Muscle layer of duodenum (tissue), 2 donors: ENCODE data around the gene KCNN1.

Experiments used
- H3K27ac ChIP-seq: one replicate; pipeline ENCODE4 v1.7.0; 2013; ENCODE audit warnings: mild to moderate bottlenecking, low read length
- H3K27me3 ChIP-seq: one replicate; pipeline ENCODE4 v1.7.0; 2013; ENCODE audit warnings: low read depth, mild to moderate bottlenecking, control low read depth, low read length
- H3K36me3 ChIP-seq, 2 donors: one replicate each; pipeline ENCODE4 v1.7.0; 2013; ENCODE audit warnings: low read length in 2 of 2, control low read depth in 1 of 2, mild to moderate bottlenecking in 1 of 2; ENCODE audit not compliant: insufficient read depth in 2 of 2, control insufficient read depth in 1 of 2
- H3K4me1 ChIP-seq, 2 donors: one replicate each; pipeline ENCODE4 v1.7.0; 2013; ENCODE audit warnings: low read length in 2 of 2, mild to moderate bottlenecking in 2 of 2, control low read depth in 1 of 2, moderate library complexity in 1 of 2; ENCODE audit not compliant: insufficient read depth in 2 of 2, control insufficient read depth in 1 of 2
- H3K4me3 ChIP-seq, 2 donors: one replicate each; pipeline ENCODE4 v1.7.0; 2013; ENCODE audit warnings: low read length in 2 of 2, low read depth in 1 of 2, mild to moderate bottlenecking in 1 of 2
- H3K9me3 ChIP-seq, 2 donors: one replicate each; pipeline ENCODE4 v1.7.0; 2013; ENCODE audit warnings: low read length in 2 of 2, control low read depth in 1 of 2, mild to moderate bottlenecking in 1 of 2; ENCODE audit not compliant: control insufficient read depth in 1 of 2
- donor health status: healthy.

KCNN1 gene

DNA sequence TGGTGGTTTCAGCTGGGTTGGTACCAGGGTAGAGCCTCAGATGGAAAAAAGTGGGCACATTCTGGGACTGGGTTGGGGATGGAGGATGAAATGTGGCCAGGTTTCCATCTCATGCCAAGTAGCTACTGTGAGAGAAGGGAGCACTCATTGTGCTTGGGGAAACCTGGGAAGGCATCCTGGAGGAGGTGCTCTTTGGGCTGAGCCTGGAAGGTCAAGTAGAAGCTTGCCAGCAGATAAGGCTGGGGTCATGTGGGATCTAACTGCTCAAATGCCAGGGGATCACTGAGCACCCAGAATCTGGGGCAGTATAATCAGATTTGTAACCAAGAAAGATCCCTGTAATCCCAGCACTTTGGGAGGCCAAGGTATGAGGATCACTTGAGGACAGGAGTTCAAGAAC lies 9.0 kb upstream of the KCNN1 start:
- H3K27me3 ChIP-seq = peaks cover 12% of the 10 kb centered on the region
- H3K4me1 ChIP-seq = no peaks in the 10 kb centered on the region
- no peaks in the 10 kb centered on the region for H3K36me3 ChIP-seq
- H3K9me3 ChIP-seq = no peaks in the 10 kb centered on the region
- H3K4me3 ChIP-seq = no peak overlapping the region
- H3K27ac ChIP-seq = no peak overlapping the region

GRCh38 chr19:17963936-17964691 lies 2.8 kb upstream of the KCNN1 start:
- Histone ChIP-seq H3K4me3 (no peak overlapping the region), H3K27me3 (peaks cover 19% of the 10 kb centered on the region), H3K9me3 (no peaks in the 10 kb centered on the region), H3K27ac (no peak overlapping the region), H3K4me1 (peaks cover 0 to 6% of the 10 kb centered on the region in 2 donors), H3K36me3 (no peaks in the 10 kb centered on the region)

GRCh38 chr19:17965370-17966128 lies 1.4 kb upstream of the KCNN1 start:
- Histone ChIP-seq H3K36me3 (no peaks in the 10 kb centered on the region), H3K27me3 (peaks cover 19% of the 10 kb centered on the region), H3K4me3 (no peak overlapping the region)

GRCh38 chr19:17966129-17966483 lies 801 bp upstream of the KCNN1 start:
- Histone ChIP-seq H3K4me1 (peaks cover 0 to 6% of the 10 kb centered on the region in 2 donors), H3K36me3 (no peaks in the 10 kb centered on the region), H3K27me3 (peaks cover 19% of the 10 kb centered on the region), H3K4me3 (no peak overlapping the region), H3K27ac (no peak overlapping the region), H3K9me3 (no peaks in the 10 kb centered on the region)

More at GRCh38 chr19:17965370-17966128, 1.4 kb upstream of the KCNN1 start:
- no peaks in the 10 kb centered on the region for H3K9me3 ChIP-seq
- H3K27ac ChIP-seq = no peak overlapping the region
- peaks cover 0 to 6% of the 10 kb centered on the region in 2 donors for H3K4me1 ChIP-seq

DNA sequence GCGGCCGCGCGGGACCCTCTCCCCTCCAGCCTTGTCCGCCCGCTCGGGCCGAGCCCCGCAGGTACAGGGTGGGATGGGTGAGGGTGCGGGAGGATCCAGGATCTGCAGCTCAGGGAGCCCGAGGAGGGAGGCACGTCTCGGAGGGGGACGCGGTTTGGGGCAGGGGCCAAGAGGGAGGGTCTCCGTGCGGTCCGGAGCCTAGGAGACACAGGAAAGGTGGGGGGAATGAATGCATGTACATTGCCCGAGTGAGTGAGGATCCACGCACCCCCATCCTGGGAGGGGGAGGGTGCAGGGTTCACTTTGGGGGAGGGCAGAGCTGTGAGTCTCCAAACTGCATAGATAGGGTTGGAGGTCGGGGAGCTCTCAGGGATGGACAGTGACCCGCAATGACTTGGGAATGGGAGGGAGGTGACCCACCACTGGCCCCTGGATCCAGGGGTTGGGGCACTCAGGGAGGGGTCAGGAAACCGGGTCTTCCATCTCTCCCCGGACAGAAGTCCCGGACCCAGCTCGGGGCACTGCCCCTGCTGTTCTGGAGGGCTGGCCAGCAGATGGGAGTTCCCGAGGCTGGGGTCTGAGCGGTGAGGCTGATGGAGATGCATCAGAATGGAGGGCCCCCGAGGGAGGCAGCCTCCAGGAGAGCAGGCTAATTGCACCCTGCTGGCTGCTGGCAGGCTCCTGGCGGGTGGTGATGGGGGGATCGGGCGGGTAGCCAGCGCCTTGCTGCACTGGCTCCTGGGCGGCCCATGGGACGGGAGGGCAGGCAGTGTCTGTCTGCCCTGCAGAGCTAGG lies 547 bp downstream of the KCNN1 start:
- H3K4me3 ChIP-seq = no peak overlapping the region
- H3K27ac ChIP-seq = no peak overlapping the region
- H3K4me1 ChIP-seq = peaks cover 0 to 6% of the 10 kb centered on the region in 2 donors
- H3K27me3 ChIP-seq = peaks cover 23% of the 10 kb centered on the region
- no peaks in the 10 kb centered on the region for H3K36me3 ChIP-seq
- no peaks in the 10 kb centered on the region for H3K9me3 ChIP-seq

DNA sequence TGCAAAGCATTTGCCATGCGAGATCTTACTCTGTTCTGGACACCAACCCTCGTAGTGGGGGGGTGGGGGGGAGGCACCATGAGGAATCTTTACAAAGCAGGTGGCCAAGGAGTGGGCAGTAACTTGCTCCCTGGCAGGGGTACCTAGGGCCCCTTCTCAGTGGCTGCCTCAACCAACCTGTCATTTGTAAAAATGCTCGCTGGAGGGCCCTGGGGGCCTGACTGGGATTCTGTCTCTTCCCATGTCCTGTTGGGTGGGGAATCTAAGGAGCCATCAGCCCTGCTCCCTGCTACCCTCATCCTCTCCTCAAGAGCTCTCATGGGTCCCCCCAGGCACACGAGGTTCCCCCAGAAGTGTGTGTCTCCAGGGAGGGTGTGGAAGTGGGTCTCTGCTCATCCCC lies 1.5 kb downstream of the KCNN1 start:
- H3K4me1 ChIP-seq = peaks cover 0 to 6% of the 10 kb centered on the region in 2 donors

DNA sequence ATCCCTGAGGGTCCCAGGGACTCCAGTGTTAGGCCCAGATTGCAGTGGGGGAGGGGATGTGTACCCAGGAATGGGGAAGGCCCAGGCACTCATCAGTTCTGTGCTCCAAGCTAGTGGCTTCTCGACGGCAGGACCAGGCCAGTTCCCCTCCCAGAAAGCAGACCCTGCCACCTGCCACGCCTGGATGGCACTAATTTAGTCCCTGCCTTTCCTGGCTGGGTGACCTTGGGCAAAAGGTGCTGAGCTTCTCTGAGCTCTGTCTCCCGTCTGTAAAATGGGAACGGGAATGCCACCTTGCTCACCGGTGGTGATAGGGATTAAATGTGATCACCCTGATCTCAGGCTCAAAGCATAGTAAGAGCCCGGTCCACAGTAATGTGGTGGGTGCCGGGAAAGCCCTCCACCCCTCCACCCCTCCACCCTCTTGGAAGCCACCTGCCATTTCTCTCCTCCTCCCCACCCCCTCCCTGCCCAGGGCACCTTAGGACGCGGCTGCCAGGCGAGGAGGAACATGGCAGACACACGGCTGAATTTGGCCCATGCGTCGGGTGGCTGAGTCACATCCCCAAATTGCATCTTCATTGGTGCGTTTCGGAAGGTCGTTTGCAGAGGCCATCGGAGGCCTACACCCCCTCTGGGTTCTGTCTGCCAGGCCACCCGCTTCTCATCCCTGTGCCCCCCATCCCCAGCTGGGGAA lies 2.3 kb downstream of the KCNN1 start:
- Histone ChIP-seq H3K4me1 (peaks cover 0 to 6% of the 10 kb centered on the region in 2 donors), H3K27me3 (peaks cover 20% of the 10 kb centered on the region), H3K27ac (no peak overlapping the region), H3K9me3 (no peaks in the 10 kb centered on the region), H3K4me3 (no peak overlapping the region), H3K36me3 (no peaks in the 10 kb centered on the region)

More for the DNA sequence above, 1.5 kb downstream of the KCNN1 start:
- Histone ChIP-seq H3K27ac (no peak overlapping the region), H3K9me3 (no peaks in the 10 kb centered on the region), H3K27me3 (peaks cover 23% of the 10 kb centered on the region), H3K4me3 (no peak overlapping the region), H3K36me3 (no peaks in the 10 kb centered on the region)

GRCh38 chr19:17972230-17972629 lies 5.3 kb downstream of the KCNN1 start:
- H3K9me3 ChIP-seq = no peaks in the 10 kb centered on the region
- peaks cover 6% of the 10 kb centered on the region for H3K27me3 ChIP-seq
- no peaks in the 10 kb centered on the region for H3K36me3 ChIP-seq
- peaks cover 0 to 5% of the 10 kb centered on the region in 2 donors for H3K4me1 ChIP-seq
- no peak overlapping the region for H3K4me3 ChIP-seq
- no peak overlapping the region for H3K27ac ChIP-seq

DNA sequence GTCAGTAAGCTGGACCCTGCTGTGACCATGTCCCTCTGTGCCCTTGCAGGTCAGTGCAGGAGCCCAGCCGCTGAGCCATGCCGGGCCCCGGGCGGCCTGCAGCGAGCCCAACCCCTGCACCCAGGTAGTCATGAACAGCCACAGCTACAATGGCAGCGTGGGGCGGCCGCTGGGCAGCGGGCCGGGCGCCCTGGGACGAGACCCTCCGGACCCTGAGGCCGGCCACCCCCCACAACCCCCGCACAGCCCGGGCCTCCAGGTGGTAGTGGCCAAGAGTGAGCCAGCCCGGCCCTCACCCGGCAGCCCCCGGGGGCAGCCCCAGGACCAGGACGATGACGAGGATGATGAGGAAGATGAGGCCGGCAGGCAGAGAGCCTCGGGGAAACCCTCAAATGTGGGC lies 6.9 kb downstream of the KCNN1 start:
- H3K36me3 ChIP-seq = no peaks in the 10 kb centered on the region
- no peaks in the 10 kb centered on the region for H3K4me1 ChIP-seq
- peaks cover 3% of the 10 kb centered on the region for H3K27me3 ChIP-seq
- H3K9me3 ChIP-seq = no peaks in the 10 kb centered on the region
- no peak overlapping the region for H3K27ac ChIP-seq
- no peak overlapping the region for H3K4me3 ChIP-seq

DNA sequence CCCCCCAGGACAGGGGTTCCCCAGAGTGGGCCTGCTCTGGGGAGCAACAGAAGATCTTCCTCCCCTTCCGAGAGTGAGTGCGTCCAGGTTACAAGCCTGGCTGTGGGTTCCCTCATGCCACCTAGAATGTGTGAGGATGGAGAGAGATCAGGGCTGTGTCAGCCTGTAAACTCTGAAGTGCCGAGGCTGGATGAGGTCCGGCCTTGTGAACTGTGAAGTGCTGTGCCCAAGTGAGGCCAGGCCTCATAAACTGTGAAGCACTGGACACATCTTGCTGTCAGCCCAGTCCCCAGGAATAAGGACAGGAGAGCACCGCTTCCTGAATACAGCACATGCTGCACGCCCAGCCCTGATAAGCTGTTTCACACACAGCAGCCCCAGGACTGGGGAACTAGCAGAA lies 7.6 kb downstream of the KCNN1 start:
- Histone ChIP-seq H3K4me3 (no peak overlapping the region), H3K27me3 (peaks cover 3% of the 10 kb centered on the region), H3K27ac (no peak overlapping the region), H3K36me3 (no peaks in the 10 kb centered on the region), H3K4me1 (no peaks in the 10 kb centered on the region), H3K9me3 (no peaks in the 10 kb centered on the region)

DNA sequence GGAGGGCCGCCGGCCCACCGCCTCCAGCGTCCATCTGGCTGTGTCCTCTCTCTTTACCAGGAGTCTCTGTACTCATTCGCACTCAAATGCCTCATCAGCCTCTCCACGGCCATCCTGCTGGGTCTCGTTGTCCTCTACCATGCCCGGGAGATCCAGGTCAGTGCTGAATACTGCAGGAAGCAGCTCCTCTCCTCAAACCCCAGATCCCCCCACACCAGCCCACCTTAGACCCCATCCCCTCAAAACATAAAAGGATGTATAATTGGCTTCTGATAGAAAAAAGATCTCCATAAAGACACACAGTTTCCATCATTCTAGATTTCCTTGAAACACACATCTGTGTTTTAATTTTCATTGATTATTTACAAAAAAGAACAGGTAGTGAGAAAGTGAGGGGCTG lies 8.1 kb downstream of the KCNN1 start:
- Histone ChIP-seq H3K4me3 (no peak overlapping the region), H3K9me3 (no peaks in the 10 kb centered on the region), H3K36me3 (no peaks in the 10 kb centered on the region), H3K4me1 (no peaks in the 10 kb centered on the region), H3K27ac (no peak overlapping the region), H3K27me3 (peaks cover 3% of the 10 kb centered on the region)
